ENCODE measurements around the gene MGAT5B. TPM values are rescaled to one million over a fixed set of nuclear protein-coding genes. Genes with fewer than 3 reads are reported as not detected.

The MGAT5B gene
- total and polyA plus RNA-seq, 2 of the 13 experiments (the other 11 are each of a cell fraction or from before 2014, with no cell fraction given): 0.07 to 0.13 TPM

GRCh38 chr17:76873856-76874255, 5.7 kb downstream of the MGAT5B start:
- no peaks in the 10 kb centered on the region for H3K4me1 ChIP-seq (ENCODE audit: insufficient read depth, low read length)
- no peak overlapping the region for H2AFZ ChIP-seq (ENCODE audit: low read length)
- H3K36me3 ChIP-seq (replicated peaks in 1 of 2; ENCODE audit: control insufficient read depth in 1 of 2, insufficient read depth in 2 of 2, low read length in 2 of 2): no peaks in the 10 kb centered on the region
- no peak overlapping the region for H3K9ac ChIP-seq (ENCODE audit: insufficient read depth, low read depth, low read length)
- no peak overlapping the region for H3K4me2 ChIP-seq (ENCODE audit: low read depth, low read length)
- peaks cover 9% of the 10 kb centered on the region; the same call in 1 of the 2 replicates for H3K9me3 ChIP-seq (ENCODE audit: low read length)
- 25% methylated on average over 4 of the region's 4 CpGs for WGBS (ENCODE audit: low lambda C conversion rate)
- H4K20me1 ChIP-seq (ENCODE audit: insufficient read depth, low read length): no peaks in the 10 kb centered on the region
- H3K79me2 ChIP-seq (ENCODE audit: insufficient read depth, low read length): no peaks in the 10 kb centered on the region
- ChIA-PET CTCF (ENCODE audit: low intra/inter-chr PET ratio, low total read pairs) (no interaction called here), POLR2A (no interaction called here)
- intact Hi-C loops (cut with micrococcal nuclease; ENCODE audit: unreplicated experiment): no loop called here
- TF ChIP-seq ELF1 (CRISPR knock-in tag; IDR thresholded peaks at IDR 0.05) (no peak), ZNF781 (CRISPR knock-in tag; IDR thresholded peaks at IDR 0.05; ENCODE audit: borderline replicate concordance, not compliant biosample characterization) (no peak), ATF6 (CRISPR knock-in tag; conservative IDR thresholded peaks at IDR 0.05) (no peak), ESRRA (CRISPR knock-in tag; IDR thresholded peaks at IDR 0.05; ENCODE audit: low read depth) (no peak), ZNF547 (CRISPR knock-in tag; IDR thresholded peaks at IDR 0.05) (no peak)
- H3K27ac ChIP-seq (ENCODE audit: extremely low read length, insufficient read depth, low read length): no peak overlapping the region
- peaks cover 15 to 50% of the 10 kb centered on the region in 2 experiments; a peak in 4 of 5 replicates for H3K27me3 ChIP-seq (ENCODE audit: control insufficient read depth in 1 of 2, insufficient read depth in 2 of 2, low read length in 2 of 2)
- in situ Hi-C loops (cut with HindIII; ENCODE audit: extremely low pct_ligation_motif_present, low pct_unique_long_range_greater_than_20kb): loop anchor here (25.0 kb wide), 1 partner anchor 363 kb away; no protein-coding TSS in a partner anchor
- no peak for ATAC-seq
- no peak for FAIRE-seq
- H3K4me3 ChIP-seq (replicated peaks in 1 of 3; ENCODE audit: insufficient read depth in 1 of 3, low read depth in 2 of 3, low read length in 3 of 3): no peak overlapping the region
- BruUV-seq (replicated peaks): no TSS peak
- no peak for DNase-seq (ENCODE audit: low spot score)

GRCh38 chr17:76877437-76877836, 9.2 kb downstream of the MGAT5B start:
- Histone ChIP-seq H3K4me1 (ENCODE audit: insufficient read depth, low read length) (no peaks in the 10 kb centered on the region), H3K79me2 (ENCODE audit: insufficient read depth, low read length) (no peaks in the 10 kb centered on the region), H3K4me2 (ENCODE audit: low read depth, low read length) (no peak overlapping the region), H3K27me3 (ENCODE audit: control insufficient read depth in 1 of 2, insufficient read depth in 2 of 2, low read length in 2 of 2) (peaks cover 13 to 62% of the 10 kb centered on the region in 2 experiments; a peak in 4 of 5 replicates), H3K27ac (ENCODE audit: extremely low read length, insufficient read depth, low read length) (no peak overlapping the region), H3K4me3 (replicated peaks in 1 of 3; ENCODE audit: insufficient read depth in 1 of 3, low read depth in 2 of 3, low read length in 3 of 3) (no peak overlapping the region), H3K9me3 (ENCODE audit: low read length) (peaks cover 9% of the 10 kb centered on the region; the same call in 1 of the 2 replicates), H3K36me3 (replicated peaks in 1 of 2; ENCODE audit: control insufficient read depth in 1 of 2, insufficient read depth in 2 of 2, low read length in 2 of 2) (no peaks in the 10 kb centered on the region), H4K20me1 (ENCODE audit: insufficient read depth, low read length) (no peaks in the 10 kb centered on the region; the same call in 1 of the 2 replicates), H2AFZ (ENCODE audit: low read length) (no peak overlapping the region), H3K9ac (ENCODE audit: insufficient read depth, low read depth, low read length) (no peak overlapping the region)
- ATAC-seq (no peak), DNase-seq (ENCODE audit: low spot score) (no peak), FAIRE-seq (no peak)
- ChIA-PET POLR2A (no interaction called here), CTCF (ENCODE audit: low intra/inter-chr PET ratio, low total read pairs) (no interaction called here)
- BruUV-seq (replicated peaks): no TSS peak
- in situ Hi-C loops (cut with HindIII; ENCODE audit: extremely low pct_ligation_motif_present, low pct_unique_long_range_greater_than_20kb) (no loop called here), intact Hi-C loops (cut with micrococcal nuclease; ENCODE audit: unreplicated experiment) (no loop called here)
- WGBS (ENCODE audit: low lambda C conversion rate): 57% methylated on average over 5 of the region's 9 CpGs
- TF ChIP-seq DNMT3B (CRISPR knock-in tag; conservative IDR thresholded peaks at IDR 0.05) (no peak), AKNA (CRISPR knock-in tag; IDR thresholded peaks at IDR 0.05; ENCODE audit: borderline replicate concordance) (no peak), ZNF468 (CRISPR knock-in tag; IDR thresholded peaks at IDR 0.05) (no peak), ATF2 (CRISPR knock-in tag; IDR thresholded peaks at IDR 0.05) (no peak), TSC22D2 (CRISPR knock-in tag; IDR thresholded peaks at IDR 0.05; ENCODE audit: borderline replicate concordance) (no peak)

Data from HepG2 (cell line).